Nephron (organoid): ENCODE data around the gene CEP128.

Source experiments
- H3K27ac Mint-ChIP-seq, 3 experiments: 2 replicates each; pipeline ENCODE4 v1.8.0; 2020; ENCODE audit warnings: mixed read lengths in 3 of 3, mild to moderate bottlenecking in 2 of 3, moderate library complexity in 1 of 3
- H3K27me3 Mint-ChIP-seq: 2 replicates; pipeline ENCODE4 v1.8.0; 2021; ENCODE audit warnings: low read depth, mild to moderate bottlenecking, moderate library complexity, mixed read lengths
- H3K36me3 Mint-ChIP-seq: 2 replicates; pipeline ENCODE4 v1.8.0; 2020; ENCODE audit warnings: low read depth, mixed read lengths
- H3K4me1 Mint-ChIP-seq: 2 replicates; pipeline ENCODE4 v1.8.0; 2020; ENCODE audit warnings: mixed read lengths
- H3K4me3 Mint-ChIP-seq, 3 experiments: 2 replicates each; pipeline ENCODE4 v1.8.0; 2020; ENCODE audit warnings: mild to moderate bottlenecking in 3 of 3, mixed read lengths in 3 of 3, moderate library complexity in 2 of 3
- H3K9me3 Mint-ChIP-seq: 2 replicates; pipeline ENCODE4 v1.8.0; 2020; ENCODE audit warnings: mixed read lengths
- TF ChIP-seq, protein P1 (sequence below), 3 experiments: fragments of 200-600 bp; sonication (generic); IDR thresholded peaks; one replicate each; pipeline ENCODE4 v1.5.0; 2021; ENCODE audit warnings: antibody characterized with exemption in 3 of 3; ENCODE audit not compliant: unreplicated experiment in 3 of 3

CEP128 gene

DNA sequence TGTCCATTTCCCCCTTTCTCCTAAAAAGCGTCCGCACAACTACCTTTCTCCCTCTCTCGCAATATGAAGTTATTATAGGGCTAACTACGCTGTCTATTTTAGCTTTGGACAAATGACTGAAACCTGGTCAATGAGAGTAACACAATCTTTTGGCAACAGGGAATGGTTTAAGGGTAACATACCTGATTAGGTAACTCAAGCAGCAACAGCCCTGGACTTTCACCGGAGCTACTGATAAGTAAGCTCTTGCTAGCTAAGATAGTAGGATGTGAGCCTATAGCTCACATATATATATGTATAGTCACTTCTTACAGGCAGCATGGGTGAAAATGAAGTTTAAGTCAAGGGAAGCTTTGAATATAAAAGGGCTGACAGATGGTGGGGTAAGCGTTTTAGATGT is 313.0 kb downstream of the CEP128 start:
- TF ChIP-seq, protein P1, sequence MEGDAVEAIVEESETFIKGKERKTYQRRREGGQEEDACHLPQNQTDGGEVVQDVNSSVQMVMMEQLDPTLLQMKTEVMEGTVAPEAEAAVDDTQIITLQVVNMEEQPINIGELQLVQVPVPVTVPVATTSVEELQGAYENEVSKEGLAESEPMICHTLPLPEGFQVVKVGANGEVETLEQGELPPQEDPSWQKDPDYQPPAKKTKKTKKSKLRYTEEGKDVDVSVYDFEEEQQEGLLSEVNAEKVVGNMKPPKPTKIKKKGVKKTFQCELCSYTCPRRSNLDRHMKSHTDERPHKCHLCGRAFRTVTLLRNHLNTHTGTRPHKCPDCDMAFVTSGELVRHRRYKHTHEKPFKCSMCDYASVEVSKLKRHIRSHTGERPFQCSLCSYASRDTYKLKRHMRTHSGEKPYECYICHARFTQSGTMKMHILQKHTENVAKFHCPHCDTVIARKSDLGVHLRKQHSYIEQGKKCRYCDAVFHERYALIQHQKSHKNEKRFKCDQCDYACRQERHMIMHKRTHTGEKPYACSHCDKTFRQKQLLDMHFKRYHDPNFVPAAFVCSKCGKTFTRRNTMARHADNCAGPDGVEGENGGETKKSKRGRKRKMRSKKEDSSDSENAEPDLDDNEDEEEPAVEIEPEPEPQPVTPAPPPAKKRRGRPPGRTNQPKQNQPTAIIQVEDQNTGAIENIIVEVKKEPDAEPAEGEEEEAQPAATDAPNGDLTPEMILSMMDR (IDR thresholded peaks at IDR 0.05; ENCODE audit: unreplicated experiment in 3 of 3) = no peak
- Mint-ChIP-seq H3K27me3 (no peaks in the 10 kb centered on the region), H3K36me3 (peaks cover 4% of the 10 kb centered on the region), H3K4me1 (peaks cover 5% of the 10 kb centered on the region), H3K4me3 (no peak overlapping the region), H3K27ac (peak overlapping the region in 1 of 3 experiments; percentile 6), H3K9me3 (peaks cover 7% of the 10 kb centered on the region)

DNA sequence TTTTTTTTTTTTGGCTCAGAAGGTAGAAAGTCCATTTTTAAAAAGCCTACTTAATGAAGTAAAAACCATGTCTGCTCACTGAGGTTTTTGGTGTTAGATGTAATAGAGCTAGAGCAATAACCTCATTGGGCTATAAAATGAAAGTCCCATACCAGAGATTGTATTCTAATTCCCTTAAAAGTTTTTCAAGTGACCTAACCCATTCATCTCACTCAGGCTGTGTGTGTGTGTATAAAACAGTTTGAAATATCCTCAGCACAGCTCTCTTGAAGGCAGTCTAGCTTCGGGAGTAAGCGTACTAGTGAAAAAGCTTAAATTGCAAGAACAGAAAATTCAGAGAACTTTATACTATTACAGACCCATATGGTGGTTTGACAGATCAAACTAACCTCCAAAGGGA is 313.8 kb downstream of the CEP128 start:
- no peak overlapping the region for H3K4me3 Mint-ChIP-seq

DNA sequence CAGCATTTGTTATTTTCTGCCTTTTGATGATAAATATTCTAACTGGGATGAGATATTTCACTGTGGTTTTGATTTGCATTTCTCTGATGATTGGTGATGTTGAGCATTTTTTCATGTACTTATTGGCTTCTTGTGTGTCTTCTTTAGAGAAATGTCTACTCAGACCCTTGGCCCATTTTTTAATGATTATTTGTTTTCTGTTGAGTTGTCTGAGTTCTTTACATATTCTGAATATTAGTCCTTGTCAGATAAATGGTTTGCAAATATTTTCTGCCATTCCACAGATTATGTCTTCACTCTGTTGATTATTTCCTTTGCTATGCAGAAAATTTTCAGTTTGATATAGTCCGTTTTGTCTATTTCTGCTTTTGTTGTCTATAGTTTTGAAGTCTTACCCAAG is 317.0 kb downstream of the CEP128 start:
- TF ChIP-seq, protein P1 (IDR thresholded peaks at IDR 0.05; ENCODE audit: unreplicated experiment in 3 of 3) = no peak
- H3K36me3 Mint-ChIP-seq = peaks cover 4% of the 10 kb centered on the region
- H3K27me3 Mint-ChIP-seq = no peaks in the 10 kb centered on the region
- peaks cover 5% of the 10 kb centered on the region for H3K4me1 Mint-ChIP-seq
- peaks cover 7% of the 10 kb centered on the region for H3K9me3 Mint-ChIP-seq
- H3K27ac Mint-ChIP-seq = no peak overlapping the region
- no peak overlapping the region for H3K4me3 Mint-ChIP-seq

More for the DNA sequence above, 313.8 kb downstream of the CEP128 start:
- peaks cover 5% of the 10 kb centered on the region for H3K4me1 Mint-ChIP-seq
- H3K27ac Mint-ChIP-seq = no peak overlapping the region
- peaks cover 7% of the 10 kb centered on the region for H3K9me3 Mint-ChIP-seq
- TF ChIP-seq, protein P1 (IDR thresholded peaks at IDR 0.05; ENCODE audit: unreplicated experiment in 3 of 3) = no peak
- peaks cover 4% of the 10 kb centered on the region for H3K36me3 Mint-ChIP-seq
- no peaks in the 10 kb centered on the region for H3K27me3 Mint-ChIP-seq

- H3K9me3 Mint-ChIP-seq = peaks cover 7% of the 10 kb centered on the region
- H3K27ac Mint-ChIP-seq = no peak overlapping the region
- no peak overlapping the region for H3K4me3 Mint-ChIP-seq
- no peaks in the 10 kb centered on the region for H3K27me3 Mint-ChIP-seq
- peaks cover 4% of the 10 kb centered on the region for H3K36me3 Mint-ChIP-seq
- TF ChIP-seq, protein P1 (IDR thresholded peaks at IDR 0.05; ENCODE audit: unreplicated experiment in 3 of 3) = no peak
- H3K4me1 Mint-ChIP-seq = no peaks in the 10 kb centered on the region
Observed at GRCh38 chr14:80621701-80622100, 319.8 kb downstream of the CEP128 start.

DNA sequence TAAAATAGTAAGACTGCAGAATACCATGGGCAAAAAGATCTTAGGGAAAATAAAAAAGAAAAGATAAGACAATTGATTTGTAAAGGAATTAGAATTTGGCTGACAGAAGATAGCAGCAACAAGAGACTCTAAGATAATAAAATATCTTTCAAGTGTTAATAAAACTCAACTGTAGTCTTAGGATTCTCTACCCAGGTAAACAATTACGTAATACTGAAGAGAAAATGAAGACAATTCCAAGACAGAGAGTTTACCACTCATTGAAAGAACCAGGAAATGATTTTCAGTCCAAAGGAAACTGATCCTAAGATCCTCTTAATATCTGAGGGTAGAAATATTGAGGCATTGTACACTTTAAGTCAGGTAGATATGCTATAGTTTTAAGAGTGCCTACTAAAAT is 321.1 kb downstream of the CEP128 start:
- Mint-ChIP-seq H3K27ac (no peak overlapping the region), H3K4me1 (no peaks in the 10 kb centered on the region), H3K9me3 (peaks cover 4% of the 10 kb centered on the region), H3K4me3 (no peak overlapping the region), H3K27me3 (no peaks in the 10 kb centered on the region), H3K36me3 (peaks cover 4% of the 10 kb centered on the region)
- TF ChIP-seq, protein P1 (IDR thresholded peaks at IDR 0.05; ENCODE audit: unreplicated experiment in 3 of 3) = no peak

- TF ChIP-seq, protein P1 (IDR thresholded peaks at IDR 0.05; ENCODE audit: unreplicated experiment in 3 of 3) = no peak
- Mint-ChIP-seq H3K4me1 (no peaks in the 10 kb centered on the region), H3K27ac (no peak overlapping the region), H3K27me3 (no peaks in the 10 kb centered on the region), H3K4me3 (no peak overlapping the region), H3K9me3 (peaks cover 1% of the 10 kb centered on the region), H3K36me3 (peaks cover 1% of the 10 kb centered on the region)
Observed at GRCh38 chr14:80618751-80619329, 322.7 kb downstream of the CEP128 start.
